Peyer's patch (tissue), 4 donors: ENCODE data around the gene CAP2.

Experiments used
- CTCF ChIP-seq, 6 experiments: fragments of 450-650 bp in 4 of 6; fragments of 200-600 bp in 2 of 6; sonication (generic) in 1 of 6; IDR thresholded peaks; one replicate each; pipeline ENCODE4 v1.5.1; 2017 to 2019; ENCODE audit warnings: antibody characterized with exemption in 6 of 6, mild to moderate bottlenecking in 3 of 6, moderate library complexity in 1 of 6
- POLR2A ChIP-seq, 2 donors: fragments of 450-650 bp; IDR thresholded peaks; one replicate each; pipeline ENCODE4 v1.5.1; 2017; ENCODE audit warnings: antibody characterized with exemption in 2 of 2, mild to moderate bottlenecking in 2 of 2, moderate library complexity in 2 of 2

DNA sequence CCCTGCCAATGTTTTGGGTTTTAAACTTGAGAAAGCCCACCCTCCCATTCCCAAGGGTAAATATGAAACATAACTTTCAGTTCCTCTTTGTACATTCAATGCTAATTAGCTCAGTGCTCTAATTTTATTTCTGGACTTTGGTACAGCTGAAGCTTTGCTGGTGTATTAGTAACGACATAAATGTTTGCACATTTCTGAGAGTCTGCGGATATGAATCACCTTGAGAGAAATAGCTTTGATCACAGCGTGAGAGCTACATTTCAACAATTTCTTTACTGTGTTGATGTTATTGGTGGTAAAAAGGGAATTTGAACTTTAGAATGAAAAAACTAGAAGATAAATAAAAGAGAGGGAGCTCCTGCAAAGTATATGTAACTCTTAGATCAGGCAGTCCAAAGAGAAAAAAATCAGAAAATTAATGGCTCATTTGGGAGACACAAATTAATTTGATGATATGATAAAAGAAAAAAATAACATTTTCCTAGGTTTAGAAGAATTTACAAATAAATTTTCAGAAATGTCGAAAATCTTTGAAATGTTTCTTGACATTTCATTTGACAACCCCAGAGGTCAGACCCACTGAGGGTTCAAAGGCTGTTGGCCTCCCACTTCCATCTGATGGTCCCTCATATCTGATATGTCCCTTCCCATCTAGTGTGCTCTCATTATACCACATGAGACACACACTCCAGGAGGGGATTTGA, 38.5 kb upstream of the CAP2 start:
- TF ChIP-seq CTCF (IDR thresholded peaks at IDR 0.05), result no peak
- no peak for TF ChIP-seq POLR2A (IDR thresholded peaks at IDR 0.05)
